NOMO-1 (cell line): ENCODE measurements around the gene RPL36.
"Not testable (repeated sequence)": the region's sequence is repeated elsewhere in the genome, so short reads cannot be mapped to it uniquely, and the experiment has no call there.

ENCODE experiments used
- DNase-seq, 2 experiments: peaks; one replicate each; lab custom pipeline; 2025; ENCODE audit not compliant: unreplicated experiment in 2 of 2; lab: John Stamatoyannopoulos, UW

The RPL36 gene

GRCh38 chr19:5703819-5704818 is 14.0 kb downstream of the RPL36 start:
- no peak for DNase-seq

GRCh38 chr19:5705552-5705951 is 15.5 kb downstream of the RPL36 start:
- no peak for DNase-seq

DNA sequence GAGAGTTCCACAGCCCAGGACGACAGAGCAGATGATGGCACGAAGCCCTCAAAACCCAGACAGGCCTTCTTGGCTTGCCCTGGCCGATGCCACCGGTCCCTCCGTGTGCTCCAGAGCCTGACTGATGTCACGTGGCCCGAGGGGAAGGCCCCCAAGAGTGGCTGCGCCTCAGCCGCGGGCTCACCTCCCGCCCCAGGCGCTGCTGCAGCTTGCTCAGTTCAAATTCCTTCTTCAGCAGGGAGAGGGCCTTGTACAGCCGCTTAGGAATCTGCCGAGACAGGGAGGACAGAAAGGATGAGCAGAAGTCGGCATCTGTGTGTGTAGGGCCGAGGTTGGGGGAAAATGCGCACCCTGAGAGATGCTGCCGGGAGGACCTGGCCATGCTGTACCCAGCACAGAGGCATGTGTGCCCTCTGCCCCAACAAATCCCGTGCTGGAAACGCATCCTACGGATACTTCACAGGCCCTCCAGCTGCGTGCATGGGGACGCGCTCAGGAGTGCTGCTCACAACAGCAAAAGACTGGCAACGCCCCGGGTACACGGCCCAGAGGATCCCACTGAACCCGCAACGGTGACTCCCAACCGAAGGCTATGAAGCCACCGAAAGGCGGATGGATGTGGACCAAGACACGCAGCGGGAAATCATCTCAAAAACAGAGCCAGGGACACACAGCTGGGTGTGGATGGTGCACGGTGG is 16.9 kb downstream of the RPL36 start:
- no peak for DNase-seq

DNA sequence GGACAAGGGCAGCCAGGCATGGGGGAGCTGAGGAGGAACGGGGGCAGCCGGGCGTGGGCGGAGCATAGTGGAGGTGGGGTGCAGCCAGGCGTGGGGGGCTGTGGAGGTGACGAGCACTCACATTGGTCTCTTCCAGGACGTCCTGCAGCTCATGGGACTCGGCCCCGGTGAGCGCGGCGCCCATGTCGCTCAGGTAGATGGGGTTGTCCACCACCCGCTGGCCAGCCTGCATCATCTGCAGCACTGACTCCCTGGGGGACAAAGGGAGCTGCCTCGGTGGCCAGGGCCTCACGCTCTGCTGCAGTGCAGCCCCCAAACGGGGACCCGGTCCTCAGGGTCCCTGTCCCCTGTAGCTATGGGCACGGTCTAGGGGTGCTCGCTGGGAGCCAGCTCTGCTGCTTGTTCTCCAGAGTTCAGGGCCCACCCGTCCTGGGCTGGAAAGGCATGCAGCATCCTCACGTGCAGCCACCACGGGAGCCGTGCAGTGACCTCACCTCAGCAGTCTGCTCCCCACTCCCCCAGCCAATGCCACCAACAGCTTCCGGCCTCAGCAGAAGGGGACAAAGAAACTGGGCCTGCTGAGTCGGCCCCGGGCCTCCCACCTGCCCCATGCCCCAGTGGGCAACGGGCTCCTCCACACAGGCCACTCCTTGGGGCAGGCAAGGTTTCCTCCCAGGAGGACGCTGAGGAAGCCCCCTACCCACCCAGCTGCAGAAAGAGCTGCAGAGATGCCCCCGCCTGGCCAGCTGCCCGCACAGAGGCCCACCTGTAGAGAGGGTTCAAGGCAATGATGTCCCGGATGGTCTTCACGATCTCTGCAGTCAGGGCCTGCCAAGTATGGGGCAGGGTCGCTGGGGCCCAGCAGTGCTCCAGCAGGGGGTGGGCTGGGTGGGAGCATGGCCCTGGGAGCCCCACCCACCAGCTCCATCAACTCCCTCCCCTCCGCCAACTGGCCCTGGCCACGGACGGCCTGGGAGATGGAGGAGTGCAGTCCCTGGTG is 17.8 kb downstream of the RPL36 start:
- DNase-seq, result no peak

DNA sequence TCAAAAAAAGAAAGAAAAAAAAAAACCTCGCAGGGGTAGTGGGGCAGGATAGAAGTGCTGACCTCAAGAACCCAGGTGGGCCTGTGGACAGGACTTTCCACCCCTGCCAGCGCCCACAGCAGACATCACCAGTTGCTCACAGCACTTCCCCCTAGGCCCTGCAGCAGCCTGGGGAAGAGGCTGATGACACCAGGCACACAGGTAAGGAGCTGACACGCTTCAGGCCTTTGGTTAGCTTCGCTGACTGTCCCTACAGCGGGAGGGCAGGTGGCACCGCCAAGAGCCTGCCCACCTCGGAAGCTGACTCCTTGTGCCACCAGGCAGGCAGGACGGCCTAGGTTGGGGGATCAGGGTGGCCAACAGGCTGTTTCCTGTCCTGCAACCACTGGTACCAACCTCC is 20.9 kb downstream of the RPL36 start:
- DNase-seq, result no peak

DNA sequence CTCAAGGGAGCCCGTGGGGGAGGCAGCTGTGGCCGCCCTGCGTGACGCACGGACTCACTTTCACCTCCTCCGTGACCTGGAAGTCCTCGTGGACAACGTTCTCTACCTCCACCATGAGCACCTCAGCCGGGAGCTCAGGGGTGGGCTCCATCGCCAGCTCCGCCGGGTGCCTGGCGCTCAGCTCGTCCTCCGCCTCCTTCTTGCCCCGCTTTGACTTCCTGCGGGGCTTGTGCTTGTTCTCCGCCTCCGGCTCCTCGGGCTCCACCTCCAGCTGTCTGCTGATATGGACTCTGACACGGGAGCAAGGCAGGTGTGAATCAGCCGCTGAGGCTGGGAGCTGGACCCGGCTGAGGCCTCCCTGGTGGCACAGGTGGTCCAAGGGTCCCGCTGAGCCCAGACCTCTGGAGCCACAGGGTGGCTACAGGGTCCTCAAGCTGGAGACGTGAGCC is 21.6 kb downstream of the RPL36 start:
- no peak for DNase-seq

DNA sequence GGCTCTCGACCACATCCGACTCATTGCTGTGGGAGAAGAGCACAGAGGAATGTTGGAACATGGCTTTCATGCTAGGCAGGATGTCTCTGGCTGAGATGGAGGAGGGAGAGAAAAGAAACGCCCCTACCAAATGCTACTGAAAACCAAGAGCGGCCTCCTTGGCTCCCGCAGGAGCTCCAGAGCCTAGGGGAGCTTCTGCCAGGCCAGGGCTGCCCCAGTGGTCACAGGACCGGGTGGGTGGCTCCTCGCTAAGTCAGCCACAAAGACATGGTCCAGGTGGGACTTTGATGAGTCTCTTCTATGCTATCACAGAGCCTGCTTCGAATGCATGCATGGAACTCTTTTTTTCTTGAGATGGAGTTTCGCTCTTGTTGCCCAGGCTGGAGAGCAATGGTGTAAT is 23.1 kb downstream of the RPL36 start:
- no peak for DNase-seq

- no peak for DNase-seq
These were observed 24.7 kb downstream of the RPL36 start for GRCh38 chr19:5714816-5715215.

- no peak for DNase-seq
These were observed 27.3 kb downstream of the RPL36 start for GRCh38 chr19:5717215-5717935.

- DNase-seq, result no peak
These were observed 28.0 kb downstream of the RPL36 start for GRCh38 chr19:5718037-5718578.

DNA sequence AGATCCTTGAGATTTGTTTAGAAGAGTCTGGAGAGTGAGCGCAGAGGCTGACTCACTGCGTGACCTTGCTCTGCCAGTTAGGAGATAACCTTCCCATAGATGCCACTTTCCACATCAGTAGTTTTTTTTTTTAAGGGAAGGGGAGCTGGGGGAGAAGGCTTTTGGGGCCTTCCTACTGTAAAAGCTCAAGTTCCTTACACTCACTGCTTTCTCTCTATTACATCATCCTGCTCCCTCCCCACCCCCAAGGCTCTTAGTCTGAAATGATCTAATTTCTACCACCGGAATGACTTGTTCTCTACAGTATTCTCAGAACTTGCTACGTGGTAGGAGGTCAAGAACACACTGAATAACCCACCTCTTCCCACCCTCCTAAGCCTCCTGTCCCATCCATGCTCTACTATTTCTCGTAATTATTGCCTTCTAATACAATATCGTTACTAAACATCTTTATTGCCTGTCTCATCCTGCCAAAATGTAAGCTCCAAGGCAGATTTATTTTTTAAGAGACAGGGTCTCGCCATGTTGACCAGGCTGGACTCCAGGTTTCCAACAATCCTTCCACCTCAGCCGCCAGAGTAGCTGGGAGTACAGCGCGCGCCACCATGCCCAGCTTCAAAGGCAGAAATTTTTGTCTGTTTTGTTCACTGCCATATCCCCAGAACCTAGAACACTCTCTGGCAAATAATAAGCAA is 28.6 kb downstream of the RPL36 start:
- peak; percentile 68 to 85 for DNase-seq

- DNase-seq, result peak in 1 of 2 experiments; percentile 7
These were observed 29.3 kb downstream of the RPL36 start for GRCh38 chr19:5719274-5719960.

GRCh38 chr19:5719961-5720790 is 30.1 kb downstream of the RPL36 start, which contains the start of the genes CATSPERD and LONP1:
CATSPERD (plus strand) TSS chr19:5720637; CDS start chr19:5720738, 101 bp downstream.
LONP1 (minus strand) TSS chr19:5720146; CDS start chr19:5720132, 14 bp downstream.
- peak; percentile 97 to 98 for DNase-seq

DNA sequence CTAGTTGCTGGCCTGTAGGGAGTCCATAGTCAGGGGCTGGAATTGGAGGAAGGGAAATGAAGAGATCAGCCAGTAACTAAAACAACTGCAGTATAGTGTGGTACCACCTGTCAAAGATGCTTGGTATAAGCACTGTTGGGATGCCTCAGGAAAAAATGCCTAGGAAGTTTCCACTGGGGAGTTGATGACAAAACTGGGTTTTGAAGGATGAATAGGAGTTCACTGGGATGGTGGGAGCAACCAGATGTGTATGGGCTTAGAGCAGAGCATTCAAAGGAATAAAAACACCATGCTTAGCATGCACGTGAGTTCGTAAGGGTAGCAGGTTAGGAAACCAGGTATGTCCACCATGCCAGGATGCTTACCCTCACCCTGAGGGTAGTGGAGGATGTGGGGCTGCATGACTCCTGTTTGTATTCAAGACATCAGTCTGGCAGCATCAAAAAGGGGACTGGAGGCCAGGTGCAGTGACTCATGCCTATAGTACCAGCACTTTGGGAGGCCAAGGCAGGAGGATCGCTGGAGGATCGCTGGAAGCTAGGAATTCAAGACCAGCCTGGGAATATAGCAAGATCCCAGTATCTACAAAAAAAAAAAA is 37.5 kb downstream of the RPL36 start:
- DNase-seq, result no peak

DNA sequence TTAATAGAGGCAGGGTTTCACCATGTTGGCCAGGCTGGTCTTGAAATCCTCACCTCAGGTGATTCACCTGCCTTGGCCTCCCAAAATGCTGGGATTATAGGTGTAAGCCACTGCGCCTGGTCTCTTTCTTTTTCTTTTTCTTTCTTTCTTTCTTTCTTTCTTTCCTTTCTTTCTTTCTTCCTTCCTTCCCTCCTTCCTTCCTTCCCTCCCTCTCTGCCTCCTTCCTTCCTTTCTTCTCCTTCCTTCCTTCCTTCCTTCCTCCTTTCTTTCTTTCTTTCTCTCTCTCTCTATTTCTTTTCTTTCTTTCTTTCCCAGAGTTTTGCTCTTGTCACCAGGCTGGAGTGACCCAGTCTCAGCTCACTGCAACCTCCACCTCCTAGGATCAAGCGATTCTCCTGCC is 43.1 kb downstream of the RPL36 start:
- DNase-seq, result not testable (repeated sequence)

- no peak for DNase-seq
These were observed 48.3 kb downstream of the RPL36 start for GRCh38 chr19:5738423-5738822.
